HG03520 (cell line): ENCODE results near the gene CD2BP2.
"Not testable (repeated sequence)": the region's sequence is repeated elsewhere in the genome, so short reads cannot be mapped to it uniquely, and the experiment has no call there.

Experiments
- ATAC-seq: cut with Tn5 transposase; IDR thresholded peaks from one replicate; pipeline ENCODE4 v1.9.1; 2021; ENCODE audit warnings: mild to moderate bottlenecking, moderate library complexity; ENCODE audit not compliant: unreplicated experiment

The CD2BP2 gene

GRCh38 chr16:30355144-30355953 is at the start of gene CD2BP2:
Gene CD2BP2 (minus strand): TSS chr16:30355308. CDS start chr16:30354681, 627 bp downstream.
- no peak for ATAC-seq

GRCh38 chr16:30401768-30402425 is 46.8 kb upstream of the CD2BP2 start:
- no peak for ATAC-seq

DNA sequence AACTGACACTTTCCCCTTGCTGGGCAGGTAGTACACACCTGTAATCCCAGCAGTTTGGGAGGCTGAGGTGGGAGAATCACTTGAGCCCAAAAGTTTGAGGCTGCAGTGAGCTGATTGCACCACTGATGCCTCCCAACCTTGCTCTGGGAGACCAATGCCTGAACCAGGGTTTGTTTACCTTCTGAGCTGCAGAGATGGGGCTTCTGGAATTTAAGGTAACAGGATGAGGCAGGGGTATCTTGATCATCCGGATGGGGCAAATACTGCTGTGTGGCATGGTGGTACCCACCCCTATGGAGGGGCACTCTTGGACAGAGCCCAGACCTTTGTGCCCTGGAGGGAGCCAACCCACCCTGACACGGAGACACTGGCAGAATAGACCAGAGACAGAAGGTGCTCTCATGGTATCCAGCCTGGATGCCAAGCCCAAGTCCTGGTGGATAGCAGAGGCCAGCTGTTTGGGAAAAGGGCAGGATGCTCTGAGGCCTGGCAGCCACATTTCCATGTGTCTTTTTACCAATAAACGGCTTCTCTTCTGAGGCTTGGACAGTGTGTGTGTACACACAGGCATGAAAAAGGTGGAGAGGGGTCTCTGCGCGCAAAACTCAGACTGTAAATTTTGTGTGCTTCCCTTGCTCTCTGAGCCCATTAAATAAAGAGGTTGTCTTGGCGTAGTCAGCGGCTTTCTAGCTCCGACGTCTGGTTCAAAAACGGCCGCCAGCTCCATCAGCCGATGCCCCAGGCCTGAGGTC is 44.5 kb upstream of the CD2BP2 start:
- no peak for ATAC-seq

- no peak for ATAC-seq
These were observed 43.7 kb upstream of the CD2BP2 start for GRCh38 chr16:30398661-30399434.

DNA sequence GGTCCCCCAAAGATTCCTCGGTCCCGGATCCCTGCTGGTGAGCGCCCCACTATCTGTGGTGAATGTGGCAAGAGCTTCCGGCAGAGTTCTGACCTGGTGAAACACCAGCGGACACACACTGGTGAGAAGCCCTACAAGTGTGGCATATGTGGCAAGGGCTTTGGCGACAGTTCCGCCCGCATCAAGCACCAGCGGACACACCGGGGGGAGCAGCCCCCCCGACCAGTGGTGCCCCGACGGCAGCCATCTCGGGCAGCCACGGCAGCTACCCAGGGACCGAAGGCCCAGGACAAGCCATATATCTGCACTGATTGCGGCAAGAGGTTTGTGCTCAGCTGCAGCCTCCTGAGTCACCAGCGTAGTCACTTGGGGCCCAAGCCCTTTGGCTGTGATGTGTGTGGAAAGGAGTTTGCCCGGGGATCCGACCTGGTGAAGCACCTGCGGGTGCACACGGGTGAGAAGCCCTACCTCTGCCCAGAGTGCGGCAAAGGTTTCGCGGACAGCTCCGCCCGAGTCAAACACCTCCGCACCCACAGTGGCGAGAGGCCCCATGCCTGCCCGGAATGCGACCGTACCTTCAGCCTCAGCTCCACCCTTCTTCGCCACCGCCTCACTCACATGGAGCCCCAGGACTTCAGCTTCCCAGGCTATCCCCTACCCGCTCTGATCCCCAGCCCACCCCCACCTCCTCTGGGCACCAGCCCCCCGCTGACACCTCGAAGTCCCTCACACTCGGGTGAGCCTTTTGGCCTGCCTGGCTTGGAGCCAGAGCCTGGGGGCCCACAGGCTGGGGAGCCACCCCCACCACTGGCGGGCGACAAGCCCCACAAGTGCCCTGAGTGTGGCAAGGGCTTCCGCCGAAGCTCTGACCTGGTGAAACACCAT is 42.9 kb upstream of the CD2BP2 start:
- no peak for ATAC-seq

GRCh38 chr16:30397056-30397455 is 41.9 kb upstream of the CD2BP2 start:
- no peak for ATAC-seq

DNA sequence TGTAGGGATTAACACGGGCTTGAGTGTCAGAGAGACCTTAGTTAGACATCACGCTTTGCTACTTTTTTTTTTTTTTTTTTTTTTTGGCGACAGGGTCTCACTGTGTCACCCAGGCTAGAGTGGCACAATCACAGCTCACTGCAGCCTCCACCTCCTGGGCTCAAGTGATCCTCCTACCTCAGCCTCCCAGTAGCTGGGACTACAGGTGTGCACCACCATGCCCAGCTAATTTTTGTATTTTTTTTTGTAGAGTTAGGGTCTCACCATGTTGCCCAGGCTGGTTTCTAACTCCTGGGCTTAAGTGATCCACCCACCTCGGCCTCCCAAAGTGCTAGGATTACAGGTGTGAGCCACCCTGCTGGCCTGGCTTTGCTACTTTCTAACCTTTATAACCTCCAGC is 41.5 kb upstream of the CD2BP2 start:
- ATAC-seq: not testable (repeated sequence)

- no peak for ATAC-seq
These were observed 41.0 kb upstream of the CD2BP2 start for GRCh38 chr16:30395992-30396585.

DNA sequence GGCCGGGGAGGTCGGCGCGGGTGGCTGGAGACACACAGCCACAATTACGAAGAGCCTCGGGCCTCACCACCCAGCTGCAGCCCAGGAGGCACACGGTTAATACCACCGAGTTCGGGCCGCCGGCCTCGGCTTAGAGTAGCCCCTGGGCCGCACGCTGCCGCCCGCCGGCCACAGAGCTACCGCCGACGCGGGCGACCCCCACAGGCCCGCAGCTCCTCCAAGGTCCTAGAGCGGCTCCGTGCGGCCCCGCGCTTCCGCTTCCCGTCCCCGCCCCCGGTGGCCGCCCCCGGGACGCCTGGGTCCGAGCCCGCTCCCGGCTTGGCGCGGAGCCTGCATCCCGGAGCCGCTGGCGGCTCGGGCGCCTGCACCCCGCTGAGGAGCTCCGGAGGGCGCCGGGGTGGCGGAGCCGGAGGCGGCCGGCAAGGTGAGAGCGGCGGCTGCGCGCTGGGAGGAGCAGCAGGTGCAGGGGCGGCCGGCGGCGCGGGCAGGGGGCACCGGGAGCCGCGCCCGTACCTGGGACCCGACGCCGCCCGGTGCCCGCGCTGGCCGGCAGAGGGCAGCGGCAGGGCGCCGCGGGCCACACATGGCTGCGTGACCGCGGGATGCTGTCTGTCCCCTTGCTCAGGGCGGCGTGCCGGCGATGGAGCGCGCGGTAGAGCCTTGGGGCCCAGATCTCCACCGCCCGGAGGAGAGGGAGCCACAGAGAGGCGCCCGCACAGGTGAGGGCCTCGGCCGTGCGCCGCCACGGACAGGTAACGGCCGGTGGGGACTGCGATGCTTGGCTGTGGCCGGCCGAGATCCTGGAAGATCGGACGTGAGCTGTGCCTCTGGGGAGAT is 40.3 kb upstream of the CD2BP2 start, which contains the start of gene ZNF48:
Gene ZNF48, plus strand, starts transcription at position 266 of the 837 bp plus-strand sequence. Its CDS starts 375 bp downstream, at position 641.
- peak; percentile 36 for ATAC-seq

- ATAC-seq: no peak
These were observed 39.6 kb upstream of the CD2BP2 start for GRCh38 chr16:30394592-30395154.

DNA sequence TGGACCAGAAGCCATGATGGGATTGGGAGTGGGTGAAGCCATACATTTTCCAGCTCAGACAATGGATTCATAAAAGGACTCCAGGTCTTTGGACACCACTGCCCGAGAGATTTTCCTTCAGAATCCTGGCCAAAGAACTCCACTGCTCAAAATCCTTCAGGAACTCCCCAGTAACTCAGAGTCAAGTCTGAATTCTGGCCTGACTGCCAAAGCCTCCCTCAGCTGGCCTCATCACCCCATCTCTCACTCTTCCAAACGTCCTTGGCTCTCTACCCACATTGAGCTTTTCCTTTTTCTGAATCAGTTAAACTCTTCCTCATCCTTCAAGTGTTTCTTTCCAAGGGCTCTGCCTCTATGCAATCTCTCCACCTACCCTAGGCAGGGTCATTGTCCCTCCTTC is 28.4 kb upstream of the CD2BP2 start:
- ATAC-seq: no peak

DNA sequence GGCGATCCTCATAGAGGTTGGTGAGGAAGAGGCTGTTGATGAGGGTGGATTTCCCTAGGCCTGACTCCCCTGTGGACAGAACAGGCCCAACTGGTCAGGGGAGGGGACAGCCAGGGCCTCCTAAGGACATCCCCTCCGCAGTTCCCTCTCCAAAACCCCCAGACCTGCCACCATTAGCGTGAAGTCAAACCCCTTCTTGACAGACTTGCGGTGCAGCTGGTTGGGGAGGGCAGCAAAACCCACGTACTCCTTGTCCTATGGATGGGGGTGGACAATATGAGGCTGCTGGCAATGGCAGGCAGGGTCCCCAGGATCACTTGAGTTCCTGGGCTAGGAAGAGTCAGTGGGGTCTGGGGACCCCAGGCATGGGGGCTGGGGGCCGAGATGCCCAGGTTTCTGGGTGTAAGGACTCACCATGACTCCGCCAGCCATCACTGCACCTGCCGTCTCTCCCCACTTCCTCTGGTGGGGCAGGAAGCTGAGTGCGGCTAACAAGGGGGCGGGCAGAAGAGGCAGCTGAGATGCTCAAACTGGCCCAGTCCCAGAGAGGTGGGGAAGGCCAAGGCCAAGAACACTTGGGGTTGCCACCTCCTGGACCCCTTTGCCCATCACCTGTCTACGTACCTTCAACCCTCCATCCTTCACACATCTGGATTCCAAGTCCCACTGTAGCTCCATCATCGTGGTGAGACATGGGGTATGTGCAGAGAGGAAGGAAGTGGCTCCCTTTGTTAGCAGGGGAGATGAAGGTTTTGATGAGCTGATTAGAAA is 27.2 kb upstream of the CD2BP2 start, which contains the start of gene SEPTIN1:
Gene SEPTIN1, minus strand, starts transcription at position 451 of the 771 bp plus-strand sequence. Its CDS starts 19 bp downstream, at position 432.
- ATAC-seq: no peak

GRCh38 chr16:30381291-30382041 is 26.4 kb upstream of the CD2BP2 start:
- no peak for ATAC-seq

- no peak for ATAC-seq
These were observed 25.7 kb upstream of the CD2BP2 start for GRCh38 chr16:30380803-30381208.

DNA sequence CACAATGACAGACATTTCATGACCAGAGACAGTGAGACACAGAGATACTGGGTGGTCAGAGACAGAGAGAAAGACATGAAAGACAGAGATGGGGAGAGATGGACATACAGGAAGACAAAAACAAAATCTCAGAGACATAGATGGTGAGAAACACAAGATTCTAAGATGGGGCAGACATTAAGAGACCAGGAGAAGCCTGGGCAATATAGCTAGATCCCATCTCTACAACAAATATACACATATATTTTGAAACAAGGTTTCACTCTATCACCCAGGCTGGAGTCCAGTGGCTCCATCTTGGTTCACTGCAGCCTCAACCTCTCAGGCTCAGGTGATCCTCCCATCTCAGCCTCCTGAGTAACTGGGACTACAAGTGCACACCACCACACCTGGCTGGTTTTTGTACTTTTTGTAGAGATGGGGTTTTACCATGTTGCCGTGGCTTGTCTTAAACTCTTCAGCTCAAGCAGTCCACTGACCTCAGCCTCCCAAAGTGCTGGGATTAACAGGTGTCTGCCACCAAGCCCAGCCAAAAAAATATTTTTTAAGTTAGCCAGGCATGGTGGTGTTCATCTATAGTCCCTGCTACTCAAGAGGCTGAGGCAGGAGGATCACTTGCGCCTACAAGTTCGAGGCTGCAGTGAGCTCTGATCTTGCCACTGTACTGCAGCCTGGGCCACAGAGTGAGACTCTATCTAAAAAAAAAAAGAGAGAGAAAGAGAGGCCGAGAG is 25.1 kb upstream of the CD2BP2 start:
- no peak for ATAC-seq
